NCI-H2171 treated with DMSO at 0.1 percent for 48 hours (cell line): Measurements from ENCODE around the gene CCR7.
"Not testable (repeated sequence)": the region's sequence is repeated elsewhere in the genome, so short reads cannot be mapped to it uniquely, and the experiment has no call there.

Source experiments
- DNase-seq: peaks from one replicate; lab custom pipeline; 2025; lab: John Stamatoyannopoulos, UW

The CCR7 gene

DNA sequence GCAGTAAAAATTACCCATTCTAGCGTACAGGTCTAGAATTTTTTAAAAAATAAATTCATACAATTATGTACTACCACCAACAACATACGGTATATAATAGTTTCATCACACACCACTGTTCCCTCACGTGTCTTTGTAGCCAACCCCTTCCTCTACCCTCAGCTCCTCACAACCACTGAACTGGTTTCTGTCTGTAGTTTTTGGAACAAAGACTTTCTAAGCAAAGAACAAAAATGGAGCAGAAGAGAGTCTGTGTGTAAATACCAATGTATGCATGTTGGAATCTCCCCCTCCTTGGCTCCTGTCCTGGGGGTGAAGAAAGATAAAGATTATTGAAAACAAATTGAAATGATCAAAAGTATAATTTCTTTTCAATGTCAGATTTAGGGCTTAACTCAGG is 31.9 kb upstream of the CCR7 start:
- no peak for DNase-seq

DNA sequence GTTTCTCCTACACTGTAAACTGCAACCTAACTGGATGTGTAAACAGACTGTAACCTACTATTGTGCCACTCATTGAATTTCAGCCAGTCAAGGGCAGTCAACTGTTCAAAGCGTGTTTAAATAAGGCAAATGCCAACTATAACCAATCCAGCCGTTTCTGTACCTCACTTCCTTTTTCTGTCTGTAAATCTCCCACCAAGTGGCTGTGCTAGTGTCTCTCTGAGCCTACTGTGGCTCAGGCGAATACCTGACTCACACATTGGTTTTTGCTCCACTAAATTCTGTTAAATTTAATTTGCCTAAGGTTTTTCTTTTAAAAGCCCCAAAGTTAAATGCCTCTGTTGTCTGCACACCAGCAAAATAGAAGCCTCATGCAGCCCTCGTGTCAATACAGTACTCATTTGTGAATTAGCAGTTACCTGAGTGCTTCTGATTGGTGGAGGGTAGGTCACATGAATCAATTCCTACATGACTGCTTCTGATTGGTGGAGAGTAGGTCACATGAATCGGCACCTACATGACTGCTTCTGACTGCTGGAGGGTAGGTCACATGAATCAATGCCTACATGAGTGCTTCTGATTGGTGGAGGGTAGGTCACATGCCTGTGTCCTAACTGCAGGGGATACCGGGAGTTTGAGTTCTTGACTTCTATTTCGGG is 31.1 kb upstream of the CCR7 start:
- peak; percentile 99 for DNase-seq

GRCh38 chr17:40590742-40591141 is 25.5 kb upstream of the CCR7 start:
- no peak for DNase-seq

- no peak for DNase-seq
These were observed 23.3 kb upstream of the CCR7 start for GRCh38 chr17:40588552-40588951.

DNA sequence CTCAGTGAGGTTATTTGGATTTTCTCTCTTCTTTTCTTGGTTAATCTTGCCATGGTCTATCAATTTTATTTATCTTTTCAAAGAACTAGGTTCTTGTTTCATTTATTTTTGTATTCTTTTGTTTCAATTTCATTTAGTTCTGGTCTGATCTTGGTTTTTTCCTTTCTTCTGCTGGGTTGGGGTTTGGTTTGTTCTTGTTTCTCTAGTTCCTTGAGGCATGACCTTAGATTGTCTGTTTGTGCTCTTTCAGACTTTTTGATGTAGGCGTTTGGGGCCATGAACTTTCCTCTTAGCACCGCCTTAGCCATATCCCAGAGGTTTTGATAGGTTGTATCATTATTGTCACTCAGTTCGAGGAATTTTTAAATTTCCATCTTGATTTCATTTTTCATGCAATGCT is 21.0 kb upstream of the CCR7 start:
- DNase-seq, result not testable (repeated sequence)

- not testable (repeated sequence) for DNase-seq
These were observed 19.7 kb upstream of the CCR7 start for GRCh38 chr17:40584950-40585349.

DNA sequence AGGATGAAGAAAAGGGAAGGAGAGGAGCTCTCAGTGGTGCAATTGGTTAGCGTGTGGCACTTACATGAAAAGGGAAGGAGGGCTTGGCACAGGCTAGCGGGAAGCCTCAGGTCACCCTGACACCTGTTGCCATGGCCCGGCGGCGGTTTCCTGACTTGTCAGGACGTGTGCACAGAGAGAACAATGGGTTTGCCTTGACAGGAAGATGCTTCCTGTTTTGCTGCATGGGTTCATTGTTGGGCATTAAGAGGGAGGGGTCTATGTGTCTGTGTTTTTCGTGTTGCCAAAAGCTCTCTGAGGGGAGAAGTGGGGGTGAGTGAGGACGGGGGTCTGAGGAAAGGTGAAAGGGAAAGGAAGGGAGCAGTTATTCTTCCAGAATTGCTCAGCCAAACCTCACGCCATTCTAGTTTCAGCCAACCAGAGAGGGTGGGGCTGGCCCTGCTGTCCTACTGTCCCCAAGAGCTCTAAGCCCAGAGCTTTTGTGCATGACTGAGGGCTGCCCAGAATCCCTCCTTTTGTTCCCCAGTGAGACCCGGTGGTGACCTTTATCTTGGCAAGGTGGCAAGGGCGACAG is 17.1 kb upstream of the CCR7 start:
- DNase-seq, result peak; percentile 9

GRCh38 chr17:40580140-40580539 is 14.9 kb upstream of the CCR7 start:
- DNase-seq, result no peak

- DNase-seq, result no peak
These were observed 14.2 kb upstream of the CCR7 start for GRCh38 chr17:40579471-40579870.

DNA sequence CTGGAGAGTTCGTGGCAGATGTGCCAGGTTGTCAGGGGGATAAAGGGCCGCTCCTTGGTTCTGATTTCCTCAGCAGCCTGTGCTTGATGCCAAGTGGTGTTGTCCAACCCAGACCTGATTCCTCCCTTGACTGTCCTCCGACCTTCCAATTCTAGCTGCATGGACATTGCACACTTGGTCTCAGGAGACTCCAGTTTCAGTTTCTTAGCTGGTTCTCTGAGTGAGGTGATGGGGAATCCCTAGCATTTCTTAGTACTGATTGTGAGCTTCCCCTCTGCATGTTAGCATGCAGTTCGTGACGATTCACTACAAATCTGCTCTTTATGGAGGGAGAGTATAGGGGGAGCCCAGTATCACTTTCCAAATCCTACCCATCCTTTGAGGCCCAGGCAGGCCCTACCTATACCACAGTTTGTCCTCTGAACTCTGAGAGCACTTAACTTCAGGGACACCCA is 12.4 kb upstream of the CCR7 start:
- DNase-seq, result no peak

DNA sequence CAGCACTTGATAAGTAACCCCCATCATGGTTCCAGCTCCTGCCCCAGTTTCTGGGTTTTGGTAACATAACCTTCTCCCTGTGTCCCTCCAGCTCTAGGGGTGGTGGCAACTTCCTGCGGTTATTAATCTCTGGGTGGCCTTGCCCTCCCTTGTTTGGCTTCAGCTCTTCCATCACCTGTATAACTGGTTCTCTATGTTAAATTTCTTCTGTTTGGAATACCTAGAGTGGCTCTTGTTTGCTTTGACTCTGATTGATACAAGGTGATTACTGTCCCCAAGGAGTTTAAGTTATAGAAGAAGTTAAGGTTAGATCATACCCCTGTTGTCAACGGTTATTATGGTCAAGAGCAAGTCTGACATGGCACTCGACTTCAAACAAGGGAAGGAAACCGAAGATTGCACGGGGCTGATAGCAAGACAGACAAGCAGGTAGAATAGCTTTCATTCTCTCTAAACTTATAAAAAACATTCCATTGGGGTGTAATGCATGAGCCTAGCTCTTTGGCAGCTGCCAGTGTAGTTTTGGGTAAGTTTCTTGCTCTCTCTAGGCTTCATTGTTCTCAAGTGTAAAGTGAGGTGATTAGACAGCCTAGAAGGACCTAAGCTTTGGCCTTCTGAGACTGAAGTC is 11.0 kb upstream of the CCR7 start:
- DNase-seq, result no peak

DNA sequence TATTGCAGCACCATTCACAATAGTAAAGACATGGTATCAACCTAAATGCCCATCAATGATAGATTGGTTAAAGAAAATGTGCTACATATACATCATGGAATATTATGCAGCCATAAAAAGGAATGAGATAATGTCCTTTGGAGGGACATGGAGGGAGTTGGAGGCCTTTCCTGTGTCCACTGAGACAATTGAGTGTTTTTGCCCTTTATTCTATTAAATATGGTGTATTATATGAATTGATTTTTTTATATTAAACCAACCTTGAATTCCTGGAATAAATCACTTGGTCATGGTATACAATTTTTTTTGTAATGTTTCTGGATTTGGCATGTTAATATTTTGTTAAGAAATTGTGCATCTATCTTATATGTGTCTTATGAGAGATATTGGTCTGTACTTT is 9.0 kb upstream of the CCR7 start:
- DNase-seq, result no peak

DNA sequence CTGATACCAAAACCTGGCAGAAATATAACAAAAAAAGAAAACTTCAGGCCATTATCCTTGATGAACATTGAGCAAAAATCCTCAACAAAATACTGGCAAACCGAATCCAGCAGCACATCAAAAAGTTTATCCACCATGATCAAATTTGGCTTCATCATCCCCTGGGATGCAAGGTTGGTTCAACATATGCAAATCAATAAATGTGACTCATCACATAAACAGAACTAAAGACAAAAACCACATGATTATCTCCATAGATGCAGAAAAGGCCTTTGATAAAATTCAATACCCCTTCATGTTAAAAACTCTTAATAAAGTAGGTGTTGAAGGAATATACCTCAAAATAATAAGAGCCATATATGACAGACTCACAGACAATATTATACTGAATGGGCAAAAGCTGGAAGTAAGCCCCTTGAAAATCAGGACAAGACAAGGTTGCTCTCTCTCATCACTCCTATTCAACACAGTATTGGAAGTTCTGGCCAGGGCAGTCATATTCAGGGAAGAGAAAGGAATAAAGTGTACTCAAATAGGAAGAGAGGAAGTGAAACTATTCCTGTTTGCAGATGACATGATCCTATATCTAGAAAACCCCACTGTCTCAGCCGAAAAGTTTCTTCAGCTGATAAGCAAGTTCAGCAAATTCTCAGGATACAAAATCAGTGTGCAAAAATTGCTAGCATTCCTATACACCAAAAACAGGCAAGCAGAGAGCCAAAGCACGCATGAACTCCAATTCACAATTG is 7.1 kb upstream of the CCR7 start:
- not testable (repeated sequence) for DNase-seq

DNA sequence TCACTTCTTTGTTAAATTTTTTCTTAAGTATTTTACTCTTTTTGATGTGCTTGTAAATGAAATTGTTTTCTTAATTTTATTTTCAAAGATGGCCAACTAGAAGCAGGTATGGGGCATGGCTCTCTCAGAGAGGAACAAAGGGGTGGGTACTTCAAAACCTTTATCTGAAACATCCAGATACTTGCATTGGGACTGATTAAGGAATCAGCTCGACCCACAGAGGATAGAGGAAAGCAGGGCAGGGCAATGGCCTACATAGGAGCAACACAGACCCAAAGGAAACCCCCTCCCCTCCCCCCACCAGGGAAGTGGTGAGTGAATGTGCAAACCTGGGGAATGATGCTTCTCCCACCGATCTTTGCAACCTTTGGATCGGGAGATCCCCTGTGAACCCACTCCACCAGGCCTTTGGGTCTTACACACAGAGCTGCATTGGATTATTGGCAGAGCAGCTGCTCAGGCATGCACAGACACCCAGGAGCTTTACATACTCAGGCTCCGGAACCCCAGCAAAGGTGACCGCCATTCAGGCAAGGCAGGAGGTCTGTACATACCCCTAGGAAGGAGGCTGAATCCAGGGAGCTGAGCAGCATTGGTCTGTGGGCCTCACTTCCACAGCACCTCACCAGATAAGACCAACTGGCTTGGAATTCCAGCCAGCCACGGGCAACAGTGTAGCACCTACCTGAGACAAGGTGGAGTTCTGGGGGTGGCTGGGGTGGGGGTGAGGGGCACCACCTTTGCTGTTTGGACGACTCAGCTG is 3.0 kb upstream of the CCR7 start:
- DNase-seq, result no peak

GRCh38 chr17:40567377-40567776 is 2.1 kb upstream of the CCR7 start:
- no peak for DNase-seq

GRCh38 chr17:40565769-40566409 is 617 bp upstream of the CCR7 start:
- no peak for DNase-seq

DNA sequence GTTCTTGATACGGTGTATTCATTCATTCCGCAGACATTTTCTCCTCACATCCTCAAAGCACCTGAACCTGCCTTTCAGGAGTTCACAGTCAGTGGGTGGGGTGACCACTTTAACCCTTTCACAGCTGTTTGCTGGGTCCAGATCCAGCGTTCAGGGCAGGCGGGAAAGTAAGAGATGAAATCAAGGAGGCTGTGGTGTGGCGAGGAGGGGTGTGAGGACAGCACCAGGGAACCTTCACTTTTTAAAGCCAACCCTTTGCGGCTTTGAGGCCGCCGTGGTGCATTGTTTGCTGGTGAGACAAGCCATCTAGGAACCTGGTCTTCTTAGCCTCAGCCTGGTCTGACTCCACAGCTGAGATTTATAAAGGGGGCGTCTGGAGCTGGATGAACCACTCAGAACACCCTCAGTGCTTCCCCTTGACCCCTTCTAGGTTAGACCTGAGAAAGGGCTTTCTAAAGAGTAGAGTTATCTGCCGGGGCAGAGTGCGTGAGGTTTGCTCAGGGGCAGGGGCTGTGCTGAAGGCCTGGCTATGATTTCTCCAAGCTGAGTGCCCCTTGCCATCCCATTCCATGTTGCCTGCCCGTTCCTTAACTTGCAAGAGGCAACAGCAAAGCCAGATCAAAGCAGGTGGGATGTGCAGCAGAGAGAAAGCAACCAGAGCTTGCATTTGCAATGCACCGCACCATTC is 933 bp downstream of the CCR7 start:
- DNase-seq, result no peak

DNA sequence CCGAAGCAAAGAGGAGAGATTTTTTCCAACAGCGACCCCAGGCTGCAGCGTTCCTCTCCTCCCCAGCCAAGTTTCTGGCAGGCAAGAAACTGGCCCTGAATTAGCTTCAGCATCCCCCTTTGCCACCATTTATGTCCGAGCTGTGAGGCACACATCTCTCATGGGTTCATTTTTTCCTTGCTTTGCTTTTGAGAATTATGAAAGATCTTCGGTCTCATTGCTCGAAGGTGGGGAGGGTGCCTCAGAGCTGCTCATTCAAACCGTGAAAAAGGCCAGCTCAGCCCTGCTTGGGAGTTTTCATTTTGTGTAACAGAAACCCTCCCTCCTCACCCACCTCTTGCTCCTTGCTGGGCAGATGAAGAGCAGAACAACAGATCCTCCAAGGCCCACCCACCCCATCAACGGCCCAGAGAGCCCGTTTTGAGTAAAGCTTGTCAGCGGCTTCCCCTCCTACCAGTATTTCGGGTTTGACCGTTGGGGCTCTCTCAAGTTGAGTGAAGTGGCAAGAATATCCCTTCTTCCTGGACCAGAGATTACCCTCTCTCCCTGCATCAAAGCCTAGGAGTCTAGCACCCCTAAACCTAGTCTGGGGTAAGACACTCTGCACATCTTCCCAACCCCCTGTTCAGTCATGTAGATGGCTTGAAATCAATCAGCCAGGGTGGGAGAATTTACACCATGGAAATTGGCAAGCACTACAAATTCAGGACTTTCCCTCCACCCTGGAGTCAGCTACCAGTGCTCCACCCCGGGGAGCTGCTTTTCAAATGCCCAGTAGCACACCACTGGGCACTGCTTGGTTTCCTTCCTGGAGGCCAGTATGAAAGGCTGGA is 1.8 kb downstream of the CCR7 start:
- no peak for DNase-seq

GRCh38 chr17:40562838-40563219 is 2.4 kb downstream of the CCR7 start:
- no peak for DNase-seq
